ENCODE measurements around the gene DDX49.

Gene DDX49

GRCh38 chr19:18928018-18928805 is 8.7 kb downstream of the DDX49 start:
- H3K4me1 ChIP-seq (ENCODE audit: control insufficient read depth in 2 of 2, insufficient read depth in 2 of 2, low read length in 2 of 2): no peaks in the 10 kb centered on the region
- H3K27me3 ChIP-seq (ENCODE audit: control insufficient read depth in 2 of 2, insufficient read depth in 2 of 2, low read length in 2 of 2): no peaks in the 10 kb centered on the region
- no peak overlapping the region for H3K27ac ChIP-seq (ENCODE audit: low read depth in 2 of 2, low read length in 2 of 2)
- peaks cover 24 to 29% of the 10 kb centered on the region in 2 donors for H3K36me3 ChIP-seq (ENCODE audit: control insufficient read depth in 2 of 2, insufficient read depth in 2 of 2, low read length in 2 of 2)
- H3K9ac ChIP-seq (ENCODE audit: low read depth in 1 of 2, low read length in 2 of 2): no peak overlapping the region
- H3K4me3 ChIP-seq (ENCODE audit: low read length in 2 of 2): no peak overlapping the region
- H3K9me3 ChIP-seq (ENCODE audit: control insufficient read depth in 2 of 2, low read length in 2 of 2): no peaks in the 10 kb centered on the region

- no peaks in the 10 kb centered on the region for H3K9me3 ChIP-seq (ENCODE audit: control insufficient read depth in 2 of 2, low read length in 2 of 2)
- no peaks in the 10 kb centered on the region for H3K27me3 ChIP-seq (ENCODE audit: control insufficient read depth in 2 of 2, insufficient read depth in 2 of 2, low read length in 2 of 2)
- no peak overlapping the region for H3K27ac ChIP-seq (ENCODE audit: low read depth in 2 of 2, low read length in 2 of 2)
- no peak overlapping the region for H3K9ac ChIP-seq (ENCODE audit: low read depth in 1 of 2, low read length in 2 of 2)
- H3K4me1 ChIP-seq (ENCODE audit: control insufficient read depth in 2 of 2, insufficient read depth in 2 of 2, low read length in 2 of 2): no peaks in the 10 kb centered on the region
- H3K36me3 ChIP-seq (ENCODE audit: control insufficient read depth in 2 of 2, insufficient read depth in 2 of 2, low read length in 2 of 2): peaks cover 20% of the 10 kb centered on the region in 2 donors
- H3K4me3 ChIP-seq (ENCODE audit: low read length in 2 of 2): no peak overlapping the region
Observed at GRCh38 chr19:18929311-18929710, 9.8 kb downstream of the DDX49 start.

GRCh38 chr19:18931316-18932162 is 12.0 kb downstream of the DDX49 start:
- H3K9me3 ChIP-seq (ENCODE audit: control insufficient read depth in 2 of 2, low read length in 2 of 2): no peaks in the 10 kb centered on the region
- no peaks in the 10 kb centered on the region for H3K27me3 ChIP-seq (ENCODE audit: control insufficient read depth in 2 of 2, insufficient read depth in 2 of 2, low read length in 2 of 2)
- no peak overlapping the region for H3K27ac ChIP-seq (ENCODE audit: low read depth in 2 of 2, low read length in 2 of 2)
- no peaks in the 10 kb centered on the region for H3K4me1 ChIP-seq (ENCODE audit: control insufficient read depth in 2 of 2, insufficient read depth in 2 of 2, low read length in 2 of 2)
- peaks cover 6 to 9% of the 10 kb centered on the region in 2 donors for H3K36me3 ChIP-seq (ENCODE audit: control insufficient read depth in 2 of 2, insufficient read depth in 2 of 2, low read length in 2 of 2)
- no peak overlapping the region for H3K9ac ChIP-seq (ENCODE audit: low read depth in 1 of 2, low read length in 2 of 2)
- H3K4me3 ChIP-seq (ENCODE audit: low read length in 2 of 2): no peak overlapping the region

DNA sequence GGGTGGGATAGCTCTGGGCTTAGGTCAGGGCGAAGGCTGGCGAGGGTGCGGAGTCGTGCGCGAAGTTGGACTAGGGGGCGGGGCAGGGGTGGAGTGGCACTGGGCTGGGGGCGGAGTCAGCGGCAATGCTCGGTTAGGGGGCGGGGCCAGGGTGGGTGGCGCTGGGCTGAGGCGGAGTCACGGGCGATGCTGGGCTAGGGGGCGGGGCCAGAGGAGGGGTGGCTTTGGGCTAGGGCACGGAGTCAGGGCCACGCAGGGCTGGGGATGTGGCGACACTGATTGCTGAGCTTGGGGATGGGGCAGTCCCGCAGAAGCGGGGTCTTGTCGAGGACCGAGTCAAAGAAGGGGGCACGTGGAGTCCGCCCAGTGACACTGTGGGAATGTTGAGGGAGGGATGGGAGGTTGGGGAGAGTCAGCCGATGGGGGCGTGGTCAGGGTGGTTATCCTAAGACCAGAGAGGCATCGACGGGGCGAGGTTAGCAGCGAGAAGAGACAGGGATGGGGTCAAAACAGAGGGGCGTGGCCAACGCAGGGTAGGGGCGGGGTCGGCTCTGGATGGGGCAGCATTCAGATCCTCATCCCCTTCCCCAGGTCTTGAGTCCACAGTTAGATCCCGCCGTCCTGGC is 12.8 kb downstream of the DDX49 start:
- peaks cover 5 to 9% of the 10 kb centered on the region in 2 donors for H3K36me3 ChIP-seq (ENCODE audit: control insufficient read depth in 2 of 2, insufficient read depth in 2 of 2, low read length in 2 of 2)
- no peak overlapping the region for H3K9ac ChIP-seq (ENCODE audit: low read depth in 1 of 2, low read length in 2 of 2)
- H3K4me1 ChIP-seq (ENCODE audit: control insufficient read depth in 2 of 2, insufficient read depth in 2 of 2, low read length in 2 of 2): no peaks in the 10 kb centered on the region
- no peaks in the 10 kb centered on the region for H3K27me3 ChIP-seq (ENCODE audit: control insufficient read depth in 2 of 2, insufficient read depth in 2 of 2, low read length in 2 of 2)
- H3K27ac ChIP-seq (ENCODE audit: low read depth in 2 of 2, low read length in 2 of 2): no peak overlapping the region
- H3K9me3 ChIP-seq (ENCODE audit: control insufficient read depth in 2 of 2, low read length in 2 of 2): no peaks in the 10 kb centered on the region
- H3K4me3 ChIP-seq (ENCODE audit: low read length in 2 of 2): peak overlapping the region in 1 of 2 donors; percentile 42

DNA sequence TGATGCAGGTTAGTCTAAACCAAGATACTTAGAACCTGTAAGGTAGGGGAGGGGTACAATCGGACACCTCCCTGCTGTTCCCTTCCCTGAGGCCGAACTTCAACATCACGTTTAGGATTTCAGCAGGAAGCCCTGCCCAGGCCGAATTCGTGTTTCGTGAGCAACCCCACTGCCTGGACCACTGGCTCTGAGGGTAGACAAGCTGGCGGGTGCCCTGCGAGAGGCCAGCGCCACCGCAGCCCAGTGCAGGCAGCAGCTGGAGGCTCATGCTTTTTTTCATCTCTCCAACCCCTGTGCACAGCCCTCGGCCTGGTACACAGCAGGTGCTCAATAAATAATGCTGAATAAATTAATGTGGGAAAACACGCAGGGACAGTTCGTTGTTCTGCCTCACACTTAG is 13.8 kb downstream of the DDX49 start:
- Histone ChIP-seq H3K4me1 (ENCODE audit: control insufficient read depth in 2 of 2, insufficient read depth in 2 of 2, low read length in 2 of 2) (no peaks in the 10 kb centered on the region), H3K9me3 (ENCODE audit: control insufficient read depth in 2 of 2, low read length in 2 of 2) (no peaks in the 10 kb centered on the region), H3K9ac (ENCODE audit: low read depth in 1 of 2, low read length in 2 of 2) (no peak overlapping the region), H3K4me3 (ENCODE audit: low read length in 2 of 2) (no peak overlapping the region), H3K36me3 (ENCODE audit: control insufficient read depth in 2 of 2, insufficient read depth in 2 of 2, low read length in 2 of 2) (peaks cover 3% of the 10 kb centered on the region in 2 donors), H3K27ac (ENCODE audit: low read depth in 2 of 2, low read length in 2 of 2) (no peak overlapping the region), H3K27me3 (ENCODE audit: control insufficient read depth in 2 of 2, insufficient read depth in 2 of 2, low read length in 2 of 2) (peaks cover 0 to 2% of the 10 kb centered on the region in 2 donors)

DNA sequence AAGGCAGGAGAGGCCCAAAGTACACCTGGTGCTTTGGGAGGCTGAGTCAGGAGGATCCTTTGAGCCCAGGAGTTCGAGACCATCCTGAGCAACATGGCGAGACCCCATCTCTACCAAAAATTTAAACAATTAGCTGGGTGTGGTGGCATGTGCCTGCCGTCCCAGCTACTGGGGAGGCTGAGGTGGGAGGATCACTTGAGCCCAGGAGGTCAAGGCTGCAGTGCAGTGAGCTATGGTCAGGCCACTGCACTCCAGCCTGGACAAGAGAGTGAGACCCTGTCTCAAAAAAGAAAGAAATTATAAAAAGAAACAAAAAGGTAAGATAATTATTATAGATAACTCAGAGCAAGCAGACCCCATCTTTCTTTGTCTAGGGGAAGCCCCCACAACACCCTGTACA is 19.6 kb downstream of the DDX49 start:
- Histone ChIP-seq H3K36me3 (ENCODE audit: control insufficient read depth in 2 of 2, insufficient read depth in 2 of 2, low read length in 2 of 2) (no peaks in the 10 kb centered on the region), H3K4me1 (ENCODE audit: control insufficient read depth in 2 of 2, insufficient read depth in 2 of 2, low read length in 2 of 2) (peaks cover 0 to 5% of the 10 kb centered on the region in 2 donors), H3K9me3 (ENCODE audit: control insufficient read depth in 2 of 2, low read length in 2 of 2) (no peaks in the 10 kb centered on the region), H3K4me3 (ENCODE audit: low read length in 2 of 2) (no peak overlapping the region), H3K27ac (ENCODE audit: low read depth in 2 of 2, low read length in 2 of 2) (no peak overlapping the region), H3K27me3 (ENCODE audit: control insufficient read depth in 2 of 2, insufficient read depth in 2 of 2, low read length in 2 of 2) (peaks cover 4 to 5% of the 10 kb centered on the region in 2 donors), H3K9ac (ENCODE audit: low read depth in 1 of 2, low read length in 2 of 2) (no peak overlapping the region)

- Histone ChIP-seq H3K4me3 (ENCODE audit: low read length in 2 of 2) (peak overlapping the region; percentile 61 to 62), H3K9ac (ENCODE audit: low read depth in 1 of 2, low read length in 2 of 2) (peak overlapping the region; percentile 47 to 57), H3K27me3 (ENCODE audit: control insufficient read depth in 2 of 2, insufficient read depth in 2 of 2, low read length in 2 of 2) (peaks cover 4 to 5% of the 10 kb centered on the region in 2 donors), H3K9me3 (ENCODE audit: control insufficient read depth in 2 of 2, low read length in 2 of 2) (no peaks in the 10 kb centered on the region), H3K27ac (ENCODE audit: low read depth in 2 of 2, low read length in 2 of 2) (no peak overlapping the region), H3K36me3 (ENCODE audit: control insufficient read depth in 2 of 2, insufficient read depth in 2 of 2, low read length in 2 of 2) (no peaks in the 10 kb centered on the region), H3K4me1 (ENCODE audit: control insufficient read depth in 2 of 2, insufficient read depth in 2 of 2, low read length in 2 of 2) (peaks cover 0 to 5% of the 10 kb centered on the region in 2 donors)
Observed at GRCh38 chr19:18939922-18940768, 20.6 kb downstream of the DDX49 start.

- no peaks in the 10 kb centered on the region for H3K36me3 ChIP-seq (ENCODE audit: control insufficient read depth in 2 of 2, insufficient read depth in 2 of 2, low read length in 2 of 2)
- H3K27ac ChIP-seq (ENCODE audit: low read depth in 2 of 2, low read length in 2 of 2): no peak within 1 kb of the TSS
- H3K4me3 ChIP-seq (ENCODE audit: low read length in 2 of 2): peak within 1 kb of the TSS; percentile 61 to 62
- peaks cover 0 to 5% of the 10 kb centered on the region in 2 donors for H3K4me1 ChIP-seq (ENCODE audit: control insufficient read depth in 2 of 2, insufficient read depth in 2 of 2, low read length in 2 of 2)
- peaks cover 4 to 5% of the 10 kb centered on the region in 2 donors for H3K27me3 ChIP-seq (ENCODE audit: control insufficient read depth in 2 of 2, insufficient read depth in 2 of 2, low read length in 2 of 2)
- peak within 1 kb of the TSS; percentile 47 to 57 for H3K9ac ChIP-seq (ENCODE audit: low read depth in 1 of 2, low read length in 2 of 2)
- H3K9me3 ChIP-seq (ENCODE audit: control insufficient read depth in 2 of 2, low read length in 2 of 2): no peaks in the 10 kb centered on the region
Observed at GRCh38 chr19:18940769-18941627, 21.5 kb downstream of the DDX49 start, which contains the start of gene HOMER3. TSS of gene HOMER3 (minus strand) at chr19:18941217. CDS start at chr19:18938982, 2,235 bp downstream.
